AG09319 (cell line): Measurements from ENCODE around the gene GALNT16.

Experiments
- DNase-seq: peaks from one replicate; pipeline ENCODE4 v3.0.0-alpha.2; 2010; ENCODE audit warnings: low read depth; ENCODE audit errors: extremely low read depth
- TF ChIP-seq, protein P1 (sequence below): IDR thresholded peaks from 2 replicates; pipeline ENCODE4 v1.5.1; 2011; ENCODE audit warnings: low read depth, mild to moderate bottlenecking, inconsistent platforms, low read length, moderate library complexity

Gene GALNT16

DNA sequence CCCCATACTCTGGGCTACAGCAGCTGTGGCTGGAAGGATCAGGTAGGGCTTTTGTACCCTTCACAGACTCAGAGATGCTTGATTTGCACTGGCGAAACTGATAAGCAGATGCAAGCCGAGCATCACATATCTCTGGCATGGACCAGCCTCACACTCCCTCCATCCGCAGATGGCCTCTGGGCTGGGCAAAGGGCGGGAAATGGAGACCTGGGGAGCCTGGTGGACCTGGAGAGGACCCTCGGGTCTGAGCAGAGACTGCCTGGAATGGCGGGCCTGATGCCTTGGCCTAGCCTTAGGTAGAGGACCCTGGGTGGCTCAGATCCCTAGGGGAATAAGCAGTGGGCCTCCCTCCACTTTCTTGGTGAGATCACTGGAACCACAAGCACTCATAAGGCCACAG is 53.2 kb downstream of the GALNT16 start:
- DNase-seq = no peak
- TF ChIP-seq, protein P1, sequence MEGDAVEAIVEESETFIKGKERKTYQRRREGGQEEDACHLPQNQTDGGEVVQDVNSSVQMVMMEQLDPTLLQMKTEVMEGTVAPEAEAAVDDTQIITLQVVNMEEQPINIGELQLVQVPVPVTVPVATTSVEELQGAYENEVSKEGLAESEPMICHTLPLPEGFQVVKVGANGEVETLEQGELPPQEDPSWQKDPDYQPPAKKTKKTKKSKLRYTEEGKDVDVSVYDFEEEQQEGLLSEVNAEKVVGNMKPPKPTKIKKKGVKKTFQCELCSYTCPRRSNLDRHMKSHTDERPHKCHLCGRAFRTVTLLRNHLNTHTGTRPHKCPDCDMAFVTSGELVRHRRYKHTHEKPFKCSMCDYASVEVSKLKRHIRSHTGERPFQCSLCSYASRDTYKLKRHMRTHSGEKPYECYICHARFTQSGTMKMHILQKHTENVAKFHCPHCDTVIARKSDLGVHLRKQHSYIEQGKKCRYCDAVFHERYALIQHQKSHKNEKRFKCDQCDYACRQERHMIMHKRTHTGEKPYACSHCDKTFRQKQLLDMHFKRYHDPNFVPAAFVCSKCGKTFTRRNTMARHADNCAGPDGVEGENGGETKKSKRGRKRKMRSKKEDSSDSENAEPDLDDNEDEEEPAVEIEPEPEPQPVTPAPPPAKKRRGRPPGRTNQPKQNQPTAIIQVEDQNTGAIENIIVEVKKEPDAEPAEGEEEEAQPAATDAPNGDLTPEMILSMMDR = no peak

DNA sequence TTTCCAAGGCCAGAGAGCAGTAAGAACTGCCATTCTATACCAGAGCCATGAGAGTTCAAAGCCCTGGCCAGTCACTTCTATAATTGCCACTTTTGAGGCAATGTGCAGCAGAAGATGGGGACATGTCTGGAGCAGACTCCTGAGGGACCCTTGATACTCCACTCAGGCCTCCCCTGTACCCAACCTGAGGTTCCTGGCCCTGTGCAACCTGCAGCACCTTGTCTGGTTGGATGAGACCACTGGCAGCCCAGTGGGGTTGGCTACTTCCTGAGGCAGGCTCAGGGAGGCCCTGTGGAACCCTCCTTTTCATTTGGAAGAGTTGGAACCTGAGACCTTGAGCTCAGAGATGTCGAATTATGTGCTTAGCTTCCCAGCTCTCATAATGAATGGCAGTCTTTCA is 54.4 kb downstream of the GALNT16 start:
- TF ChIP-seq, protein P1 = no peak
- DNase-seq = no peak

DNA sequence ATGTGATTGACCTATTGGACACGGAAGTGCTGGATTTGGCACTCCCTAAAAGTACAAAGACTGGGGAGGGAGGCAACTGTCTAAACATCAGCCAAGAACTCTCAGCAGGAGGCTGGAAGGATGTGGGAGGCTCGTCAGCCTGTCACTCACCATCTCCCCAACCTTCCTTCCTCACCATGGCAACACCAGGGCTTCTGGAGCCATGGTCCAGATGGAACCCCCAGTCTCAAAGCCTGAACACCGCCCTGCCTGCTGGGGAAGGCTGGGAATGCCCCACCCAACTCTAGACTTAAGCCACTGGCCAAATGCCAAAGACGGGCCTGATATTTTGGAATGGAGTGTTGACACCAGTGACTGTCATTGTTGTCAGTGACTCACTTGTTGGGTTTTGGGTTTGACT is 55.3 kb downstream of the GALNT16 start:
- no peak for DNase-seq
- TF ChIP-seq, protein P1 = no peak

DNA sequence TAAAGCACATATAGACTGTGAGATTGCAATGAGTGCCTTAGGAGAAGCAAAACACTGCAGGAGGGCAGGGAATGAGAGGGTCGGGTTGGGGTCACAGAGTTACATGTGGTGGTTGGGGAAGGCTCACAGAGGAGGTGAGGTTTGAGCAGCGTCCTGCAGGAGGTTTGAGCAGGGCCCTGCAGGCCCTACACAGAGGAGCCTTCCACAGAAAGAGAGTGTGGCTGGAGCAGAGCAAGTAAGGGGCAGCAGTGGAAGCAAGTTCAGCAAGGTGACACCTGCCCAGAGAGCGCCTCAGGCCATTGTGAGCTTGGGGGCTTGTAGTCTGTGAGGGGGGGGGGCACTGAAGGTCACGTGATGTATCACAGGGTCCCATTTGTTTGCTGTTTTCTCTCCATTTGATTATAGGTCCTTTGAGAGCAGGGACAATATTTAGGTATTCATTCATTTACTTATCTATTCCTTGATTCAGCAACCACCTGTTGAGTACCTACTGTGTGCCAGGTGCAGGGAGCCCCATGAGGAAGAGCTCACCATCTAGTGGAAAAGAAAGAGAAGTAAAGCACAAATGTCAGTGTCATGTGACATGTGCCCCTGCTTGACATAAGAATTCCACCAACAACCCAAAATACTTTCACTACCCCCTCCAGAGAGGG is 56.6 kb downstream of the GALNT16 start:
- TF ChIP-seq, protein P1 = no peak; the same call in 1 of the 2 replicates
- no peak for DNase-seq

DNA sequence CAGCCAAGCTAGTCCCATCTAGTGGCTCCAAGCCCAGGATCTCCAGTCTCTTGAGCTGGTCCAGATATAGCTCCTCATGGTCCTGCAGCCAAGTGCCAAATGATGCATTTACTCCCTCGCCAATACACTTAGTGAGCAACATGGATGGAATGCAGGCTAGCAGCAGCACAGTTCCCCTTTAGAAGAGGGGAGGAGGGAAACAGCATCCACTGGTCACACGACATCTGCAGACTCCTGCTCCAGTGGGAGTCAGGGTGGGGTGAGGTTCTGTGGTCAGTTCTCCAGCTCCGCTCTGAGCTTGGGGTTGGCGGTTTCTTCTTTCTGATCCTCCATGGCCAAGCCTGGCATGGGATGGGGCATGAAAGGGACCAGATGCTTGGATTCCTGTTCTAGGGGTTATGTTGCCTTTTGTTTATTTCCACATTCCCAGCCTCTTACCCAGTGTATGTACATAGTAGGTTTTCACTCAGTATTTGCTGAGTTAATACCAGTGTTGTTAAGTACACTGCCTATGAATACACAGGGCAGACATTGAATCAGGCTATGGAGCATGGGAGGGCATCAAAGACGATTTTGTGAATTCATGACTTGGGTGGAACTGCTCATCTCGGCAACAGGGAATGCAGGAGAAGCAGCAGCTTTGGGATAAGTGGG is 57.3 kb downstream of the GALNT16 start:
- TF ChIP-seq, protein P1 = no peak; the same call in 1 of the 2 replicates
- peak; percentile 95 for DNase-seq

DNA sequence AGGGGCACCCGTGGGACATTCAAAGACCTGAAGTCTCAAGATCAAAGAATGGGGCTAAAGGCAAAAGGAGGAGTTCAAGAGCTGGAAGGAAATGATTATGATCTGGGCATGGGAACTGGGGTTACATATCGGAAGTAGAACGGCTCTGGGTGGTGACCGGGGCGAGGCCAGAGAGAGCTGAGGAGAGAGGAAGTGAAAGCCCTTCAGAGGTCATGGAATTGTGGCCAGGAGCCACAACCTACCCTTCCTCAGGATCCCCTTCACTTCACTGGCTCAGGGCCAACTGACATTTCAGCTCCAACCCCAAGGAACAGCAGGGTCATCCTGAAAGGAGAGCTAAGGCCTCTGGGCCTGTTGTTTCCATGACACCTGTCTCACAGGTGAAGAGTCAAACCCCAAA is 57.8 kb downstream of the GALNT16 start:
- DNase-seq = no peak
- TF ChIP-seq, protein P1 = no peak

DNA sequence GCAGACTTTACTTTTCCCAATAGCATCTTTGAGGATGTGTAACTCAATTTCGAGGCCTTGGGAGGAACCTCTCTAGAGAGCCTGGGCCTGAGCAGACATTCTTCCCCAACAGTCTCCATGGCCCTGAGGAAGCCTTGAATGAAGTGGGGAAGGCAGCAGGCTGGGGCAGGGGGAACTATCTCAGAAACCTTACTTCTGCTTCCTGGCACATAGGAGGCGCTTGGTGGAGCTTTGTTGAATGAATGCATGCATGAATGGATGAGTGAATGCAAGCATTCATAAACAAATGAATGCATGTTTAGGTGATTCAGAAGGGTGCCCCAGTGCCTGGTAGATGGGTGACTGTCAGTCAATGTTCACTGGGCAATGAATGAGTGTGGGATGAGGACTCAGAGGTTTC is 58.3 kb downstream of the GALNT16 start:
- no peak for DNase-seq
- TF ChIP-seq, protein P1 = no peak
